NCI-H69 (cell line): ENCODE measurements around the gene CNN2.

Source experiments
- DNase-seq: peaks from one replicate; lab custom pipeline; 2025; lab: John Stamatoyannopoulos, UW

The CNN2 gene

DNA sequence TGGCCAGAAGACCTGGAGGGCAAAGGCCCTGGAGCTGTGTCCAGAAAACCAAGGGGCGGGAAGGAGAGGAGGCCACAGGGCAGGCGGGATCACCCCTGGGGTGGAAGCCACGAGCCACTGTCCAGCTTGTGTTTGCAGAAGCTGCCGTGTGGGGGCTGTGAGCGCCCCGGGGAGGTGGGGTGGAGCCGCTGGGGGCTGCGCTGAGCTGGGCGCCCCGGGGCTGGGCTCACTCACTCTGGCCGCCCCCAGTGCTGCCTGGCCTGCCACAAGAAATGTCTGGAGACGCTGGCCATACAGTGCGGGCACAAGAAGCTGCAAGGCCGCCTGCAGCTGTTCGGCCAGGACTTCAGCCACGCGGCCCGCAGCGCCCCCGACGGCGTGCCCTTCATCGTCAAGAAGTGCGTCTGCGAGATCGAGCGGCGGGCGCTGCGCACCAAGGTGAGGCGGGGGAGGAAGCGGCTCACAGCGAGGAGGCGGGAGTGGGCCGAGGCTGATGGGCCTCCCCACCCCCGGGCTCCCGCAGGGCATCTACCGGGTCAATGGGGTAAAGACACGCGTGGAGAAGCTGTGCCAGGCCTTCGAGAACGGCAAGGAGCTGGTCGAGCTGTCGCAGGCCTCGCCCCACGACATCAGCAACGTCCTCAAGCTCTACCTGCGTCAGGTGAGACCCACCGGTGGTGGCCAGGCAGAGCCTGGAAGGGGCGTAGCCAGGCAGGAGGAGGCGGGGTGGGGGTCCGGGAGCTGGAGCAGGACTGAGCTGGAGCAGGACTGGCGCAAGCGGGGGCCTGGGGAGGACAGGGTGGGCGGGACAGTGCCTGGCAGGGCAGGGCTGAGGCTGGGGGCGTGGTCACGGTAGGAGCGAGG is 55.1 kb downstream of the CNN2 start:
- DNase-seq, result peak; percentile 86

DNA sequence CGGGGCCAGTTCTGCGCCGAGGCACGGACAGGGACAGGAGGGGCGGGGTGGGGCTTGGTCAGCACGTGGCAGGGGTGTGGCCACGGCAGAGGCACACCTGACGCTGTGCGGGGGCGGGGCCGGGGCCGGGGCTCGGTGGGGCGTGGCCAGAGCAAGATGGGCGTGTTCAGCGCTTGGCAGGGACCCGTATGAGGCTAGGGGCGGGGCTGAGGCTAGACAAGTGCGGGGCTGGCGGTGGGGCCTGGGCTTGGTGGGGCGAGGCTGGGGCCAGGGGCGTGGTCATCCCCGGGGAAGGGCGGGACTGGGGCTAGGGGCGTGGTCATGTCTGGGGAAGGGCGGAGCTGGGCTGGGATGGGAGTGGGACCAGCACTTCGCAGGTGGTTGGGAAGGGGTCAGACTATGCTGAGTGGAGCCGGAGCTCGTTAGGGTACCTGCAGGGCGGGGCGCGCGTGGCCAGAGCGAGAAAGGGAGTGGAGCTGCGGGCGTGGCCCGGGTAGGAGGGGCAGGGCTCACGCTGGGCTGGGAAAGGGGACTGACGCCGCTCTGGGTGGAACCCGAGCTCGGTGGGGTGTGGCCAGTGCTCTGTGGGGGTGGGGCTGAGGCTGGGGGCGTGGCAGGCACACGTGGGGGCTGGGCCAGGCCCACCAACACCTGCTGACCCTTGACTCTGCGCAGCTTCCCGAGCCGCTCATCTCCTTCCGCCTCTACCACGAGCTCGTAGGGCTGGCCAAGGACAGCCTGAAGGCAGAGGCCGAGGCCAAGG is 55.9 kb downstream of the CNN2 start:
- peak; percentile 98 for DNase-seq

- no peak for DNase-seq
These were observed 56.8 kb downstream of the CNN2 start for GRCh38 chr19:1082928-1083816.

GRCh38 chr19:1084024-1084868 is 57.8 kb downstream of the CNN2 start:
- DNase-seq, result peak; percentile 43

DNA sequence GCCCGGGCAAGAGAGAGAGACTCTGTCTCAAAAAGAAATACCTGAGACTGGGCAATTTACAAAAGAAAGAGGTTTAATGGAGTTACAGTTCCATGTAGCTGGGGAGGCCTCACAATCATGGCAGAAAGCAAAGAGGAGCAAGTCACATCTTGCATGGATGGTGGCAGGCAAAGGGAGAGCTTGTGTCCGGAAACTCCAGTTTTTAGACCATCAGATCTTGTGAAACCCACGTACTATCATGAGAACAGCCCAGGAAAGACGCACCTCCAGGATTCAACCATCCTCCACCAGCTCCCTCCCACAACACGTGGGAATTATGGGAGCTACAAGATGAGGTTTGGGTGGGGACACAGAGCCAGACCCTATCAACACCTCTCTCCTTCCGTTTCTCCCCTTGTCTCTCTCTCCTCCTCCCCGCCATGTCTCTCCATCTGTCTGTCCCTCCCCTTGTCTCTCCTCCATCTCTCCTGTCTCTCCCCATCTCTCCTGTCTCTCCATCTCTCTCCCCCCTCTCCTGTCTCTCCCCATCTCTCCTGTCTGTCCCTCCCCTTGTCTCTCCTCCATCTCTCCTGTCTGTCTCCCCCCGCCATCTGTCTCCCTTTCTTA is 58.7 kb downstream of the CNN2 start:
- DNase-seq, result no peak

- DNase-seq, result no peak
These were observed 59.5 kb downstream of the CNN2 start for GRCh38 chr19:1085676-1086442.

- DNase-seq, result no peak
These were observed 60.2 kb downstream of the CNN2 start for GRCh38 chr19:1086613-1087012.

GRCh38 chr19:1087813-1088415 is 61.5 kb downstream of the CNN2 start:
- DNase-seq, result no peak

DNA sequence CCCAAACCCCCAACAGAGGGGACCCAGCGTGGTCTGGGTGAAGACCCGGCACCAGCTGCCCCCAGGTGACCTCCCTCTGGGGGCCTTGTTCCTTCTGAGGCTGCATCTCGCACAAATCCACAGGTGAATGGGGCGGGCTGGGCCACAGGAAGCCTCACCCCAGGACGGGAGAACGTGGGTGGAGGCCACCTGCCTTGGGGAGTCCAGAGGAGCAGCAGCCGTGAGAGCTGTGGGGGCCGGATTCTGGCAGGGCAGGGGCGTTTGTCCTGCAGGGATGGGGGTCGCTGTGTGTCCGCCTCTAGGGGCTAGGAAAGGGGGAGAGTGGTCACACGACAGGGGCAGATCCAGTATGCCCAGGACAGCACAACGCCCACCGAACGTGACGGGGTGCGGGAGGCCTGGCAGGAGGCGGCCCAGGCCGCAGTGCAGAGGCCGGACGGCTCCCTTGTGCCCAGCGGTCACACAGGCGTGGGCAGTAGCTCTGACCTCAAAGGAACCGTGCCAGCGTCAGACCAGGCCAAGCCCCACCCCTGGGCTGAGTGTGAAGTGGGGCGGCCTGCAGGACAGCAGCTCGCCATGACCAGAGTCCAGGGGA is 62.1 kb downstream of the CNN2 start:
- no peak for DNase-seq
